Smooth muscle cell (in vitro differentiated cells): Measurements from ENCODE around the gene LSM12. TPM values are rescaled to one million over a fixed set of nuclear protein-coding genes. Genes with fewer than 3 reads are reported as not detected.

Experiments used
- DNase-seq: peaks from one replicate; lab custom pipeline; 2025; ENCODE audit not compliant: unreplicated experiment; lab: John Stamatoyannopoulos, UW
- H2AFZ ChIP-seq: fragments of 200-600 bp; sonication (generic); 2 replicates; pipeline ENCODE4 v1.6.0; 2016; ENCODE audit warnings: antibody characterized with exemption, low read depth, mild to moderate bottlenecking
- H3F3A ChIP-seq: fragments of 200-600 bp; sonication (generic); 2 replicates; pipeline ENCODE4 v1.6.0; 2017; ENCODE audit warnings: antibody characterized with exemption, low read depth
- H3K27ac ChIP-seq: fragments of 200-600 bp; sonication (generic); 2 replicates; pipeline ENCODE4 v1.5.1; 2016; ENCODE audit warnings: low read depth, mild to moderate bottlenecking
- H3K27me3 ChIP-seq: fragments of 200-600 bp; sonication (generic); 2 replicates; pipeline ENCODE4 v1.6.1; 2016; ENCODE audit warnings: low read depth, mild to moderate bottlenecking
- H3K36me3 ChIP-seq: fragments of 200-600 bp; sonication (generic); 2 replicates; pipeline ENCODE4 v1.5.1; 2016; ENCODE audit warnings: low read depth
- H3K4me1 ChIP-seq: fragments of 200-600 bp; sonication (generic); 2 replicates; pipeline ENCODE4 v1.5.1; 2016; ENCODE audit warnings: low read depth
- H3K4me2 ChIP-seq: fragments of 200-600 bp; sonication (generic); 2 replicates; pipeline ENCODE4 v1.6.0; 2016; ENCODE audit warnings: mild to moderate bottlenecking
- H3K4me3 ChIP-seq: fragments of 200-600 bp; sonication (generic); 2 replicates; pipeline ENCODE4 v1.5.1; 2016; ENCODE audit warnings: mild to moderate bottlenecking
- H3K79me2 ChIP-seq: fragments of 200-600 bp; sonication (generic); 2 replicates; pipeline ENCODE4 v1.6.0; 2016; ENCODE audit warnings: low read depth, mild to moderate bottlenecking
- H3K9ac ChIP-seq: fragments of 200-600 bp; sonication (generic); 2 replicates; pipeline ENCODE4 v1.6.0; 2016; ENCODE audit warnings: low read depth
- H3K9me3 ChIP-seq: fragments of 200-600 bp; sonication (generic); replicated peaks from 2 replicates; pipeline ENCODE4 v1.5.1; 2016; ENCODE audit warnings: low read depth
- H4K20me1 ChIP-seq: fragments of 200-600 bp; sonication (generic); 2 replicates; pipeline ENCODE4 v1.6.0; 2016; ENCODE audit warnings: low read depth
- CTCF ChIP-seq: fragments of 200-600 bp; sonication (generic); IDR thresholded peaks from 2 replicates; pipeline ENCODE4 v1.5.1; 2017; ENCODE audit warnings: borderline replicate concordance, mild to moderate bottlenecking, antibody characterized with exemption; ENCODE audit not compliant: insufficient read depth, poor library complexity, severe bottlenecking
- WGBS: methylation state at CpG from one replicate; pipeline ENCODE4 v1.1.7; 2016; ENCODE audit warnings: low lambda C conversion rate; 5-methylcytosine and 5-hydroxymethylcytosine counted together
- polyA plus RNA-seq: library from polyadenylated mRNA; unstranded; fragments of >200 nt; fragmentation: Nextera tagmentation; extraction: Ambion mirVana; gene quantifications from 2 replicates; pipeline ENCODE4 v1.2.1, GENCODE V29; 2016
- total RNA-seq: library from RNA; depleted of rRNA; stranded (reverse); fragments of >200 nt; gene quantifications from 2 replicates; pipeline ENCODE4 v1.2.3, GENCODE V29; 2014

LSM12 gene
- total and polyA plus RNA-seq, 2 experiments from 2014 or later = 42.3 to 52.0 TPM

- 3% methylated on average over 42 of the region's 53 CpGs for WGBS
- no peak for TF ChIP-seq CTCF
These were observed 4.2 kb upstream of the LSM12 start, which contains the start of gene G6PC3 for GRCh38 chr17:44070455-44071197. Gene G6PC3, plus strand, starts transcription at chr17:44070735. Its CDS starts 231 bp downstream, at chr17:44070966.

GRCh38 chr17:44069974-44070454 lies 3.5 kb upstream of the LSM12 start:
- Histone ChIP-seq H3K36me3 (no peaks in the 10 kb centered on the region), H3K4me2 (peak overlapping the region; percentile 97), H2AFZ (peak overlapping the region; percentile 75), H3K9me3 (no peaks in the 10 kb centered on the region), H3K4me3 (peak overlapping the region; percentile 55), H3K27ac (peak overlapping the region; percentile 98), H3K27me3 (no peaks in the 10 kb centered on the region), H4K20me1 (peaks cover 10% of the 10 kb centered on the region), H3K79me2 (peaks cover 42% of the 10 kb centered on the region), H3F3A (peaks cover 16% of the 10 kb centered on the region), H3K9ac (peak overlapping the region; percentile 92), H3K4me1 (peaks cover 18% of the 10 kb centered on the region)
- WGBS = 8% methylated on average over 7 of the region's 7 CpGs
- TF ChIP-seq CTCF = no peak
- no peak for DNase-seq

More at GRCh38 chr17:44070455-44071197, 4.2 kb upstream of the LSM12 start, which contains the start of gene G6PC3:
- peaks cover 12% of the 10 kb centered on the region for H3K4me1 ChIP-seq
- H3K4me3 ChIP-seq = peak within 1 kb of the TSS; percentile 55
- peaks cover 35% of the 10 kb centered on the region for H3K79me2 ChIP-seq
- H3K9ac ChIP-seq = peak within 1 kb of the TSS; percentile 92
- peaks cover 16% of the 10 kb centered on the region for H3F3A ChIP-seq
- no peaks in the 10 kb centered on the region for H3K9me3 ChIP-seq
- H3K27me3 ChIP-seq = no peaks in the 10 kb centered on the region
- peak within 1 kb of the TSS; percentile 97 for H3K4me2 ChIP-seq
- peak within 1 kb of the TSS; percentile 75 for H2AFZ ChIP-seq
- peaks cover 4% of the 10 kb centered on the region for H4K20me1 ChIP-seq
- peak within 1 kb of the TSS; percentile 98 for H3K27ac ChIP-seq
- H3K36me3 ChIP-seq = no peaks in the 10 kb centered on the region
- peak; percentile 88 for DNase-seq

GRCh38 chr17:44067545-44067940 lies 1.1 kb upstream of the LSM12 start:
- no peak for TF ChIP-seq CTCF
- Histone ChIP-seq H4K20me1 (peaks cover 35% of the 10 kb centered on the region), H3K4me2 (no peak overlapping the region), H3K27me3 (no peaks in the 10 kb centered on the region), H3K4me1 (peaks cover 18% of the 10 kb centered on the region), H3K36me3 (peaks cover 4% of the 10 kb centered on the region), H3F3A (peaks cover 16% of the 10 kb centered on the region), H3K4me3 (no peak overlapping the region), H3K79me2 (peaks cover 54% of the 10 kb centered on the region), H3K9ac (no peak overlapping the region), H3K27ac (peak overlapping the region; percentile 95), H2AFZ (no peak overlapping the region), H3K9me3 (no peaks in the 10 kb centered on the region)
- no peak for DNase-seq
- WGBS = 94% methylated on average over 9 of the region's 9 CpGs
